ENCODE data around the gene TAS2R46.
"Not testable (repeated sequence)": the region's sequence is repeated elsewhere in the genome, so short reads cannot be mapped to it uniquely, and the experiment has no call there.

Gene TAS2R46, protein sequence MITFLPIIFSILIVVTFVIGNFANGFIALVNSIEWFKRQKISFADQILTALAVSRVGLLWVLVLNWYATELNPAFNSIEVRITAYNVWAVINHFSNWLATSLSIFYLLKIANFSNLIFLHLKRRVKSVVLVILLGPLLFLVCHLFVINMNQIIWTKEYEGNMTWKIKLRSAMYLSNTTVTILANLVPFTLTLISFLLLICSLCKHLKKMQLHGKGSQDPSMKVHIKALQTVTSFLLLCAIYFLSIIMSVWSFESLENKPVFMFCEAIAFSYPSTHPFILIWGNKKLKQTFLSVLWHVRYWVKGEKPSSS

DNA sequence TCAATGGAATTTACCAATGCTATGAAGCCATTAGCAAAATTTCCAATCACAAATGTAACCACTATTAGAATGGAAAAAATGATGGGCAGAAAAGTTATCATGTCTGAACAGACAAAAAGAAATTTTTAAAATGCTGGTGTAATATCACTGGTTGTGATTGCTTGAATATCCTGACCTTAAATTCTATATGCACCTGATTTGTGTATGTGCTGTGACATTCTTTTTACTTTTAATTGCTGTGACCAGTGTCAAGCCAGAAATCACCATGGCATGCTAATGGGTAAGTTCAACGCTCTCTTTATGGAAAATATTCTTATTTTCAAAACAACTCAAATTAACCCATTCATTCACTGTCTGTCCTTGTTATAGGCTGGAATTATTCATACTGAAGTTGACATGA lies at the start of gene TAS2R46:
TSS of gene TAS2R46 (minus strand) at position 101 of the 400 bp plus-strand sequence. CDS start at position 101, 0 bp downstream.
- DNase-seq (ENCODE audit: low spot score), result not testable (repeated sequence)

DNA sequence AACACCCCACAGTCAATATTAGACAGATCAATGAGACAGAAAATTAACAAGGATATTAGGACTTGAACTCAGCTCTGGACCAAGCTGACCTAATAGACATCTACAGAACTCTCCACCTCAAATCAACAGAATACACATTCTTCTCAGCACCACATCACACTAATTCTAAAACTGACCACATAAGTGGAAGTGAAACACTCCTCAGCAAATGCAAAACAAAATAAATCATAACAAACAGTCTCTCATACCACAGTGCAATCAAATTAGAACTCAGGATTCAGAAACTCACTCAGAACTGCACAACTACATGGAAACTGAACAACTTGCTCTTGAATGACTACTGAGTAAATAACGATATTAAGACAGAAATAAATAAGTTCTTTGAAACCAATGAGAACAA lies 49.1 kb upstream of the TAS2R46 start:
- not testable (repeated sequence) for DNase-seq (ENCODE audit: low spot score)

DNA sequence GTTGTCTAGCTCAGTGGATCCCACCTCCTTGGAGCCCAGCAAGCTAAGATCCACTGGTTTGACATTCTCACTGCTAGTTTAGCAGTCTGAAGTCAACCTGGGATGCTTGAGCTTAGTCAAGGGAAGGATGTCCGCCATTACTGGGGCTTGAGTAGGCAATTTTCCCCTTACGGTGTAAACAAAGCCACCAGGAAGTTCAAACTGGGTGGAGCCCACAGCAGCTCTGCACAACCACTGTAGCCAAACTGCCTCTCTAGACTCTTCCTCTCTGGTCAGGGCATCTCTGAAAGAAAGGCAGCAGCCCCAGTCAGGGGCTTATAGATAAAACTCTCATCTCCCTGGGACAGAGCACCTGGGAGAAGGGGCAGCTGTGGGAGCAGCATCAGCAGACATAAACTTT lies 46.8 kb upstream of the TAS2R46 start:
- no peak for DNase-seq (ENCODE audit: low spot score)

DNA sequence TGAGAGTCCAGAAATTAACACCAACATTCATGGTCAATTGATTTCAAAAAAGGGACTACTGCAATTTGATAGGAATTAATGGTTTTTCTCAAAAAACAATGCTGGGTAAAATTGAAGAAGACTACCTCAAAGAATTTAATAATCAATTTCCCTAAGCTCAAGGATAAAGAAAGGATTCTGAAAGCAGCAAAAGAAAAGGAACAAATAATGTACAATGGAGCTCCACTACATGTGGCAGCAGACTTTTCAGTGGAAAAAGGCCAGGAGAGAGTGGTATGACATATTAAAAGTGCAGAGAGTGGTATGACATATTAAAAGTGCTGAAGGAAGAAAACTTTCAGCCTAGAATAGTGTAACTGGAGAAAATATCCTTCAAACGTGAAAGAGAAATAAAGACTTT lies 45.6 kb upstream of the TAS2R46 start:
- no peak for DNase-seq (ENCODE audit: low spot score)

DNA sequence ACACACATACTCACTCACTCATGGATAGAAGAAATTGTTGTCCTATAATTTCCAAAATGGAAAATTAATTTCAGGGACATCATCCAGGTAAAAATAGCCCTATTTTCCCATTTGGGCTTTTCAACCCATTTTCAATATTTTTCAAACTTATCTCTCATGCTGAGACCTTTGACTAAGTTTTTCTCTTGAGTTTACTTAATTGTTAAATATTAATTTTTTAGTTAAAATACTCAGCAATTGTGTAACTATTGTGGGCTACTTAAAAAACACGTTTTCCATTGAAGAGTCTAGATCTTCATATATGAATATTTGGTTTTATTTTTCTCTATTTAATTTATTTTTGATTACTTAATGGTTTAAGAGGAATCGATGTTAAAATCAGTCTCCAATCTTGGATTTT lies 44.2 kb upstream of the TAS2R46 start:
- no peak for DNase-seq (ENCODE audit: low spot score)

DNA sequence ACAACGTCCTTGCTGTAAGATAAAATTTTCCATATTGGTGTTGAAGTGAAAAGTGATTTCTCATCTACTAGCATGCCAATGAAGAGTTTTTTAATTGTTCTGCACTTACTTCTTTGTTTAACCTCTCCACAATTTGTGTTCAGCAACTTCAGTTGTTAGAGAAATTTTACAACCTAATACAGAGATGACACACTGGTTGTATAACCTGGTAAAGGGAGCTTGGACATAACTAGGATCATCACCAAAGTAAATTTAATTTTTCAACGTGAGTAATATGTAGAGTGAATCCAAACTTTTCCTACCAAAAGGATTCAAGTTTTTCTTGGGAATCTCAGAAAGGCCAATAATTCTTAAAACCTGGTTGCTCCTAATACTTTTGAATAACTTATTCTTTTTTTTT lies 43.5 kb upstream of the TAS2R46 start:
- DNase-seq (ENCODE audit: low spot score), result no peak

DNA sequence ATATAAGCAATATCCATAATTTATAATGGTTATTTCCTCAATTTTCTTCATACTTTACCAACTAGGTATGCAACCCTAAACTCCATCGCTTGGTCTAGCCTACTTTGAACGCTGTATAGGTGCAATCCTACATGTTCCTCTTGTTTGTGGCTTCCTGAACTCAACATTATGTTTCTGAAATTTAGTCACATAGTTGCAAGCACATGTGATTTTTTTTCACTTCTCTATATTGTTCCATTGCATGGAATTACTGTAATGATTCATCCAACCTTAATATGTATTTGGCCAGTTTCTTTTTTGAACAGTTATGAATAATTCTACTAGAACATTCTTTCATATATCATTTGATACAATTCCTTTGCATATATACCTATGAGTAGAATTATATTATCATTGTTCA lies 32.8 kb upstream of the TAS2R46 start:
- not testable (repeated sequence) for DNase-seq (ENCODE audit: low spot score)

DNA sequence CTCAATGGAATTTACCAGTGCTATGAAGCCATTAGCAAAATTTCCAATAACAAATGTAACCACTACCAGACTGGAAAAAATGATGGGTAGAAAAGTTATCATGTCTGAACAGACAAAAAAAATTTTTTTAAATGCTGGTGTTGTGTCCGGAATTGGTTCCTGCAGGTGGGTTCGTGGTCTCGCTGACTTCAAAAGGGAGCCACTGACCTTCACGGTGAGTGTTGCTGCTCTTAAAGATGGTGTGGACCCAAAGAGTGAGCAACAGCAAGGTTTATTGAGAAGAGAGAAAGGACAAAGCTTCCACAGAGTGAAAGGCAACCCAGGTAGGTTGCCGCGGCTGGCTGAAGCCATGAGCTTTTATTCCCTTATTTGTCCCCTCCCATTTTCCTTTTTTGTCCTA lies 30.0 kb upstream of the TAS2R46 start, which contains the start of gene TAS2R43:
TSS of gene TAS2R43 (minus strand) at position 186 of the 400 bp plus-strand sequence. CDS start at position 102, 84 bp downstream.
- DNase-seq (ENCODE audit: low spot score), result no peak

DNA sequence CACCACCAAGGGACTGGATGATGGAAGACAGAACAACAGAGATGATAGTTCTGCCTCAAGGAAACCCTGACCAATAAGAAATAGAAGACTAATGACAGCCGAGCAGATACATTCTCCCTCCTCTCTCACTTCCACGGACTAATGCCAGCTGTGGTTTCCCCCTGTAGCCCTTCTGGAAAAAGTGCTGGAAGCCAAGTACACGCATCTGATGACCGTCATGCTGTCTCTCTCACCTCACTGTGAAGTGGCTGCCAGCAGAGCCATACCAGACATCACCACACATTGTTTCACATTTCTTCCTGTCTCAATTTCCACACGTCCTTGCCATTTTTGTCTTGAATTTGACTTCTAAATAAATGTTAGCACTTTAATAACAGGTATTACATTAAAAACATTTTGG lies 27.2 kb upstream of the TAS2R46 start:
- no peak for DNase-seq (ENCODE audit: low spot score)

DNA sequence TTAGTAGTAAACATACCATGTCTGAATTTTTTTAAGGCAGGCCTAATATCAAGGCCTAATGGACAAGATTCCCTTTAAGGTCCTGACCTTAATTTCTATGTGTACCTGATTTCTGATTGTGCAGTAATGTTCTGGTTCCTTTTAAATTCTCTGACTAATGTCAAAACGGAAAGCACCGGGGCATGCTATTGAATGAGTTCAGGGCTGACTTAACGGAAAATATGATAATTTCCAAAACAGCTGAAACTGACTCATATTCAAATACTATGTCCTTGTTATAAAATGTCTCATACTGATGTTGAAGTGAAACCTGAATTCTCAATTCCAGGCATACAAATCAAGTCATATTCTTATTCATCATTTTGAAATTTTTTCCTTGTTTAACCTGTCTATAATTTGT lies 23.3 kb upstream of the TAS2R46 start:
- no peak for DNase-seq (ENCODE audit: low spot score)

DNA sequence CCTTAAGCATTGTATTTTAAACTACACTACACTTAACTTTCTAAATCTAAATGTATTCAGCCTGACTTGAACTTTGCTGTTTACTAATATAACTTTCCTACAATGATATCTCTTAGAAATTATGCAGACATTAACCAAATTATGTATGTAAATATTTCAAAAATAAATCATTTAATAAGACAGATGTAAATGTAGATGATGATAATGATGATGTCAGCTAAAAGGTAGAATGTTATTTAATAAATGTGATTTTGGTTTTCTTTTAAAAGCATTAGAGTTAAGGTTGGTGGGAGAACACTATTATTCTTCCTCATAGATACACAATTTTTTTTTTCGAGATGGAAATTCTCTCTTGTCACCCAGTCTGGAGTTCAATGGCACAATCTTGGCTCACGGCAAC lies 19.9 kb upstream of the TAS2R46 start:
- DNase-seq (ENCODE audit: low spot score), result no peak

DNA sequence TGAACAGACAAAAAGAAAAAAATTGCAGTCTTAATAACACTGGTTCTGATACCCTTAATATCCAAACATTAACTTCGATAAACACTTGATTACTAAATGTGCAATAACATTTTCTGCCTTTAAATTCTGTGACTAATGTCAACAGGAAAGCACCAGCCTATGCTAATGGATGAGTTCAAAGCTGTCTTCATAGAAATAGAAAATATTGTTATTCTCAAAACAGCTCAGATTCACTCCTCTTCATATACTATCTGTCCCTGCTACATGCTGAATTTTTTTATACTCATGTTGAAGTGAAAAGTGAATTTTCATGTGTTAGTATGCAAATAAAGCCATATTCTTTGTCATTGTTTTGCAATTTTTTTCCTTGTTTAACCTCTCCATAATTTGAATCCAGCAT lies 16.2 kb upstream of the TAS2R46 start:
- DNase-seq (ENCODE audit: low spot score), result no peak

DNA sequence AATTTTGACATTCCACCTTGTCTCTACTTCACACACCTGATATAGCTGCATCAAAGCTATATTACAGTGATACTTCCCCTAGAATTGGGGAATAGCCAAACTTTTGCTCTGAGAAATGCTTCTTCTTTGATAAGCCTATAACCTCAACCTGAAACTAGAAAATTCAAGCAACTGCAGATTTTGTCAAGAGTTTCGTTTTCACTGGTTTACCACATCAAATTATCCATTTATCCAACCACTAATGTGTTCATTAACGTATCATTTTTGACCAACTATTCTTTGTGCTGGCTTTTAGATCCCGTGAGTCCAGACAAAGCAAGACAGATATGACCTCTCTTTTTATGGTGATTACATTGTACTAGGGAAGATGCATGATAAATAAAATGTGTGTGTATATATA lies 13.5 kb upstream of the TAS2R46 start:
- DNase-seq (ENCODE audit: low spot score), result no peak

DNA sequence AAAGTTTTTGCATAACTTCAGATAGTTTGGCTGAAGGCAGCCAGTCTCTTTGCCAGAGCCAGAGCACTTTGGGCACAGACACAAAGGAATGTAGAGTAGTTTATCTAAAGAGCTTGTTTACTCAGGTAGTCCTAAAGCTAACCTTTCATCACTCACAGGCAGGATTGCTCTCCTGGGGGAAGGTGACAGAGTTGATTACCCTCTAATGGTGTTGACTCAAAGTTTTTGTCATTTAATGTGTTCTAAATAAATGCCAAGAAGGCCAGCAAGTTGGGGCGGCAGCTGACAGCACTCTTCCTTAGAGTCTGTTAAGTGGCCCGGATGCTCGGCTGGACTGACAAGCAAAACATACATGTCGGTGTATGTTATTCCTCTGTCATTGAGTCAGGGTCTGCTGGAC lies 9.3 kb upstream of the TAS2R46 start:
- DNase-seq (ENCODE audit: low spot score), result no peak

DNA sequence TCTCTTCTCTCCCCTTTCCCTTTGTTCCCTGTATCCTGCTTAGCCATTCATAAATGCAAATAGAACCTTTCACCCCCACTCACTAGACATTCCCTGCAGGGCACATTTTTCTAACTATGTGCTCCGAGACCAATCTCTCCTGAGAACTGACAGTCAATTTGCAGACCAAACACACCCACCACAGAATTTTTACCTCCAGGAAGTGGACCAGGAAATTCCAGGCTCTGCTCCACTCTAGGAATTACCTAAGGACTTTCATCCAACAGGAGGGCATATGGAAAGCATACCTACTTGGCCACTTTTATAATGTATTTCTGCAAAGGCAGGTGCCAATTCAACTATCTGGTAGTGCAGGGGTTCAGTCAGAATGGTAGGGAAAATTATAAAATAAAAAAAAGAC lies 8.9 kb upstream of the TAS2R46 start:
- DNase-seq (ENCODE audit: low spot score), result no peak

DNA sequence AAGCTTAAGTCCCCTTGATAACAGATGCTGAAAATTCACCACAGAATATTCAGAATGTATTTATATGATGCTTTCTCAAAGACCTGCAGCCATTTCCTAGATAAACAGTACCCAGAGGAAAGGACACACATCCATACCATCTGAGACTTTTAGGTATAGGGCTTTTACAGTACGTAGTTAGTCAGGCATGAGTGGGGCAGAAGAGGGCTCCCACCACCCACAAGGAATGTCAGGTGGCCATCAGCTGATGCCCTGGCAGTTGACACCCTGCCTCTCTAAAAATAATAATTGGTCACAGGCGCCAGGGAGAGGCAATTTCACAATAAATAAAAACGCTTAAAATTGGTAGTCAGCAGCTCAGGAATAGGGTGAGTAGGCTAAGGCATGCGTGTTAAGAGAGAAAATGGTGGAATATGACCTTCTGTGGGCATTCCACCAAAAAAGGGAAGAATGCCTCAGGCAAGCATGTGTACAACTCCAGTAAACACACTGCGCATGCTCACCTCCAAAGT lies 7.8 kb upstream of the TAS2R46 start:
- no peak for DNase-seq (ENCODE audit: low spot score)

DNA sequence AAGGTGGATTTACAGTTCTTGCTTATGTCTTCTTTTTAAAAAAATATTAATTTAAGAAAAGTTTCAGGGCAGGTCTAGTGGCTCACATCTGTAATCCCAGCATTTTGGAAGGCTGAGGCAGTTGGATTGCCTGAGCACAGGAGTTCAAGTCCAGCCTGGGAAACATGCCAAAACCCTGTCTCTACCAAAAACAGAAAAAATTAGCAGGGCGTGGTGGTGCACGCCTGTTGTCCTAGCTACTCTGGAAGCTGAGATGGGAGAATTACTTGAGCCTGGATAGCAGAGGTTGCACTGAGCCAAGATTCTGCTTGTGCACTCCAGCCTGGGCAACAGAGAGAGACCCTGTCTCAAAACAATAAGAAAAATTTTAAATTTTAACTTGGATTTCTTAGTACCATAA lies 5.4 kb upstream of the TAS2R46 start:
- DNase-seq (ENCODE audit: low spot score), result no peak

DNA sequence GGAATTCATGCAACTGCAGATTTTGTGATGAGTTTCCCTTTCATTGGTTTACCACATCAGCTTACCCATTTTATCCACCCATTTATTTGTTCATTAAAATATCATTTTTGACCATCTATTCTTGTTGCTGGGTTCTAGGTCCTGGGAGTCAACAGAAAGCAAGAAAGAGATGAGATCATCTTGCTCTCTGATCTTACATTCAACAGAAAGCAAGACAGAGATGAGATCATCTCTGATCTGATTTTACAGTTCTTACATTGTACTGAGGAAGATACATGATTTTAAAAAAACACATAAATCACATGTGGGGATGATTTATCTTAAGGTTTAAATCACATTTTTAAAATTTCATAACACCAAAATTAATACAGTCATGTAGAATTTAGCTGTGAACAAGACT lies 2.3 kb downstream of the TAS2R46 start:
- no peak for DNase-seq (ENCODE audit: low spot score)

DNA sequence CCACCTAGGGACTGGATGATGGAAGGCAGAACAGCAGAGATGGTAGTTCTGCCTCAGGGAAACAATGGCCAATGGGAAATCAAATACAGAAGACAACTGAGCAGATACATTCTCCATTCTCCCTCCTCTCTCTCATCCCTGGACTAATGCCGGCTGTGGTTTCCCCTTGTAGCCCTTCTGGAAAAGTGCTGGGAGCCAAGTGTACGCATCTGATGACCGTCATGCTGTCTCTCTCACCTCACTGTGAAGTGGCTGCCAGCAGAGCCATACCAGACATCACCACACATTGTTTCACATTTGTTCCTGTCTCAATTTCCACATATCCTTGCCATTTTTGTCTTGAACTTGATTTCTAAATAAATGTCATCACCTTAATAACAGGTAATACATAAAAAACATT lies 3.1 kb downstream of the TAS2R46 start:
- DNase-seq (ENCODE audit: low spot score), result no peak

DNA sequence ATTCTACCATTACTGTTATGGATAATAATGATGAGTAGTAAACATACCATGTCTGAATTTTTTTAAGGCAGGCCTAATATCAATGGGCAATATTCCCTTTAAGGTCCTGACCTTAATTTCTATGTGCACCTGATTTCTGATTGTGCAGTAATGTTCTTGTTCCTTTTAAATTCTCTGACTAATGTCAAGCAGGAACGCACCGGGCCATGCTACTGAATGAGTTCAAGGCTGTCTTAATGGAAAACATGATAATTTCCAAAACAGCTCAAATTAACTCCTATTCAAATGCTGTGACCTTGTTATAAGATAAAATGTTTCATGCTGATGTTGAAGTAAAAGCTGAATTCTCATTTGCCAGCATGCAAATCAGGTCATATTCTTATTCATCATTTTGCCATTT lies 6.8 kb downstream of the TAS2R46 start:
- DNase-seq (ENCODE audit: low spot score), result no peak

DNA sequence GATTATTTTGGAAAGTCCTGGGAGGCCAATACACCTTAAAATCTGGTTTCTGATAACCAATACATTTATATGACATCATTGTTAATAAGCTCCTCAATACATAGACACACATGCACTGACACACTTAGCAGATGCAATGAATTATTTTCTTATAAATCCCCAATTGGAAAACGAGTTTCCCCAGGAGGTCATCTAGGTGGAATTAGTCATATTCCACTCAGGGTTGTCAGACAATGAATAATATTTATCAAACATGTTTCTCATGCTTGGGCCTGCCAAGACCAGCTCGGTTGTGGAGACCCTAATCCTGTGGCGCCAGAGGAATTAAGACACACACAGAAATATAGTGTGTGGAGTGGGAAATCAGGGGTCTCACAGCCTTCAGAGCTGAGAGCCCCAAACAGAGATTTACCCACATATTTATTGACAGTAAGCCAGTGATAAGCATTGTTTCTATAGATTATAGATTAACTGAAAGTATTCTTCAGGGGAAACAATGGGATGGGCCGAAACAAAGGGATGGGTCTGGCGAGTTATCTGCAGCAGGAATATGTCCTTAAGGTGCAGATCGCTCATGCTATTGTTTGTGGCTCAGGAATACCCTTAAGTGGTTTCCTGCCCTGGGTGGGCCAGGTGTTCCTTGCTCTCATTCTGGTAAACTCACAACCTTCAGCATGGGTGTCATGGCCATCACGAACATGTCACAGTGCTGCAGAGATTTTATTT lies 12.1 kb downstream of the TAS2R46 start:
- not testable (repeated sequence) for DNase-seq (ENCODE audit: low spot score)

DNA sequence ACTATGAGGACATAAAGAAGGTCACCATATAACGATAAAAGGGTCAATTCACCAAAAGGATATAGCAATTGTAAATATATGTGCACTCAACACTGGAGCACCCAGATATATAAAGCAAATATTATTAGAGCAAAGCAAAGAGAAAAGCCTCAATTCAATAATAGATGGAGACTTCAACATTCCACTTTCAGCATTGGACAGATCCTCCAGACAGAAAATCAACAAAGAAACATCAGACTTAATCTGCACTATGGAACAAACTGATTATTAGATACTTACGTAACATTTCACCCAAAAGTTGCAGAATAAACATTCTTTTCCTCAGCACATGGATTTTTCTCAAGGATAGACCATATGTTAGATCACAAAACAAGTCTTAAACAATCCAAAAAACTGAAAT lies 20.7 kb downstream of the TAS2R46 start:
- DNase-seq (ENCODE audit: low spot score), result not testable (repeated sequence)

DNA sequence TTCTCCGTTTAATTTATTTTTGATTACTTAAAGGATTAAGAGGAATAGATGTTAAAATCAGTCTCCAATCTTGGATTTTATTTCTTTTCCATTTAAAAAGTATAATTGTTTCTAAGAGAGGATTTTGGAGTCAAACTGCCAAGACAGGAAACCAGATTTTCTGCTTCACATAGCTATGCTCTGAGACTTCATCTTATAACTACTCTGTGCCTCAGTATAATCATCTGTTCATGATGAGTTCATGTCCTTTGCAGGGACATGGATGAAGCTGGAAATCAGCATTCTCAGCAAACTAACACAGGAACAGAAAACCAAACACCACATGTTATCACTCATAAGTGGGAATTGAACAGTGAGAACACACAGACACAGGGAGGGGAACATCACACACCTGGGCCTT lies 21.9 kb downstream of the TAS2R46 start:
- no peak for DNase-seq (ENCODE audit: low spot score)
